IMR-90 (cell line): ENCODE results near the gene TRIO. TPM values are rescaled to one million over a fixed set of nuclear protein-coding genes. Genes with fewer than 3 reads are reported as not detected.

Experiments used
- ATAC-seq: fragments of 200-7000 bp; cut with Tn5 transposase; 2 replicates; pipeline ENCODE4 v1.9.1; 2020; ENCODE audit warnings: low read depth, mild to moderate bottlenecking, moderate library complexity
- BruUV-seq: library from RNA; stranded (reverse); fragments of 400-500 nt; replicated peaks from 2 replicates; lab custom pipeline; 2021; lab: Mats Ljungman, UMichigan
- CTCF ChIA-PET: fragments of 300-600 bp; formaldehyde crosslinking; extraction: SDS; loops from one replicate; lab custom pipeline; 2021; ENCODE audit warnings: antibody characterized with exemption; lab: Yijun Ruan, JAX
- POLR2A ChIA-PET: fragments of 300-600 bp; sonication (Branson Sonifier 250); formaldehyde crosslinking; loops from one replicate; lab custom pipeline; 2022; ENCODE audit warnings: antibody characterized with exemption; ENCODE audit not compliant: unreplicated experiment; lab: Charles Lee
- DNase-seq: peaks from one replicate; pipeline ENCODE4 v3.0.0; 2013
- H2AFZ ChIP-seq: replicated peaks from 2 replicates; pipeline ENCODE3; 2013; ENCODE audit warnings: low read length, mild to moderate bottlenecking; ENCODE audit not compliant: poor library complexity
- H2AK5ac ChIP-seq: 2 replicates; pipeline ENCODE4 v1.6.1; 2013; ENCODE audit warnings: low read depth, low read length, inconsistent platforms
- H2AK9ac ChIP-seq: replicated peaks from 2 replicates; pipeline ENCODE3; 2013; ENCODE audit warnings: mild to moderate bottlenecking, low read depth, low read length, moderate library complexity; ENCODE audit not compliant: poor library complexity
- H2BK120ac ChIP-seq: 2 replicates; pipeline ENCODE4 v1.6.1; 2013; ENCODE audit warnings: low read depth, low read length, inconsistent platforms
- H2BK15ac ChIP-seq: 3 replicates; pipeline ENCODE4 v1.6.1; 2013; ENCODE audit warnings: low read depth, low read length, inconsistent platforms
- H2BK20ac ChIP-seq: 2 replicates; pipeline ENCODE4 v1.6.1; 2013; ENCODE audit warnings: low read depth, mild to moderate bottlenecking, inconsistent platforms, low read length, moderate library complexity
- H2BK5ac ChIP-seq: 2 replicates; pipeline ENCODE4 v1.6.1; 2013; ENCODE audit warnings: mild to moderate bottlenecking, low read depth, low read length, inconsistent platforms; ENCODE audit not compliant: poor library complexity, severe bottlenecking
- H3K14ac ChIP-seq: replicated peaks from 2 replicates; pipeline ENCODE4 v1.6.1; 2013; ENCODE audit warnings: low read depth, low read length, inconsistent platforms
- H3K18ac ChIP-seq: 2 replicates; pipeline ENCODE4 v1.6.1; 2013; ENCODE audit warnings: low read depth, low read length, control low read depth
- H3K23ac ChIP-seq: 2 replicates; pipeline ENCODE4 v1.6.1; 2013; ENCODE audit warnings: low read depth, low read length, inconsistent platforms
- H3K27ac ChIP-seq: 2 replicates; pipeline ENCODE4 v1.5.1; 2013; ENCODE audit warnings: mild to moderate bottlenecking, control low read depth, low read length; ENCODE audit not compliant: insufficient read depth
- H3K27me3 ChIP-seq: 2 replicates; pipeline ENCODE4 v1.6.1; 2013; ENCODE audit warnings: low read length; ENCODE audit not compliant: control insufficient read depth, insufficient read depth
- H3K36me3 ChIP-seq: 2 replicates; pipeline ENCODE4 v1.6.1; 2013; ENCODE audit warnings: low read length, mixed read lengths; ENCODE audit not compliant: control insufficient read depth, insufficient read depth
- H3K4ac ChIP-seq: 2 replicates; pipeline ENCODE4 v1.6.1; 2013; ENCODE audit warnings: low read depth, low read length, inconsistent platforms
- H3K4me1 ChIP-seq: 2 replicates; pipeline ENCODE4 v1.6.1; 2013; ENCODE audit warnings: low read length, mixed read lengths; ENCODE audit not compliant: control insufficient read depth, insufficient read depth
- H3K4me2 ChIP-seq: 2 replicates; pipeline ENCODE4 v1.6.1; 2013; ENCODE audit warnings: low read depth, mild to moderate bottlenecking, control low read depth, low read length, moderate library complexity
- H3K4me3 ChIP-seq: 2 replicates; pipeline ENCODE4 v1.5.1; 2013; ENCODE audit warnings: low read depth, mild to moderate bottlenecking, control low read depth, low read length, moderate library complexity; ENCODE audit not compliant: insufficient read depth
- H3K56ac ChIP-seq: 2 replicates; pipeline ENCODE4 v1.6.1; 2013; ENCODE audit warnings: low read length, inconsistent platforms; ENCODE audit not compliant: insufficient read depth; ENCODE audit errors: extremely low read depth
- H3K79me1 ChIP-seq, 2 experiments: 2 replicates each; pipeline ENCODE4 v1.6.1; 2013; ENCODE audit warnings: low read length in 2 of 2, inconsistent platforms in 1 of 2, low read depth in 1 of 2
- H3K9ac ChIP-seq: 2 replicates; pipeline ENCODE4 v1.6.1; 2013; ENCODE audit warnings: low read depth, low read length, control low read depth
- H3K9me1 ChIP-seq: 2 replicates; pipeline ENCODE4 v1.6.1; 2013; ENCODE audit warnings: low read length, inconsistent platforms; ENCODE audit not compliant: insufficient read depth
- H3K9me3 ChIP-seq: 2 replicates; pipeline ENCODE4 v1.6.1; 2013; ENCODE audit warnings: low read length; ENCODE audit not compliant: control insufficient read depth, insufficient read depth
- H4K20me1 ChIP-seq: 2 replicates; pipeline ENCODE4 v1.6.1; 2013; ENCODE audit warnings: low read length, inconsistent platforms; ENCODE audit not compliant: insufficient read depth
- H4K5ac ChIP-seq: 2 replicates; pipeline ENCODE4 v1.6.1; 2013; ENCODE audit warnings: mild to moderate bottlenecking, low read depth, low read length, control low read depth
- H4K8ac ChIP-seq, 2 experiments: 2 replicates each; pipeline ENCODE4 v1.6.1; 2013; ENCODE audit warnings: low read depth in 2 of 2, low read length in 2 of 2, control low read depth in 1 of 2, inconsistent platforms in 1 of 2
- H4K91ac ChIP-seq: 2 replicates; pipeline ENCODE4 v1.6.1; 2013; ENCODE audit warnings: low read depth, low read length, inconsistent platforms; ENCODE audit not compliant: insufficient read depth
- CEBPB ChIP-seq: IDR thresholded peaks from 2 replicates; pipeline ENCODE4 v1.6.1; 2012; ENCODE audit warnings: low read depth, low read length, improper control_type of control experiment
- CHD1 ChIP-seq: IDR thresholded peaks from 2 replicates; pipeline ENCODE4 v1.6.1; 2012; ENCODE audit warnings: low read depth, low read length, improper control_type of control experiment
- ELK1 ChIP-seq: fragments of 150-350 bp; IDR thresholded peaks from 2 replicates; pipeline ENCODE4 v1.6.1; 2016; ENCODE audit warnings: low read depth, mild to moderate bottlenecking, low read length, moderate library complexity, borderline replicate concordance
- FOS ChIP-seq: fragments of 150-350 bp; IDR thresholded peaks from 2 replicates; pipeline ENCODE4 v1.6.1; 2016; ENCODE audit warnings: low read depth, low read length
- MAZ ChIP-seq: IDR thresholded peaks from 2 replicates; pipeline ENCODE4 v1.6.1; 2012; ENCODE audit warnings: low read depth, mild to moderate bottlenecking, low read length, improper control_type of control experiment, moderate library complexity, borderline replicate concordance
- MXI1 ChIP-seq: IDR thresholded peaks from 2 replicates; pipeline ENCODE4 v1.6.1; 2012; ENCODE audit warnings: low read depth, mild to moderate bottlenecking, low read length, moderate library complexity, borderline replicate concordance
- SMC3 ChIP-seq: fragments of 150-350 bp; IDR thresholded peaks from 2 replicates; pipeline ENCODE4 v1.6.1; 2016; ENCODE audit warnings: low read depth, mild to moderate bottlenecking, antibody characterized with exemption, low read length, moderate library complexity
- WGBS, 2 experiments: methylation state at CpG; one replicate each; pipeline versions ENCODE4 v1.1.5 to v1.1.7; 2013; ENCODE audit warnings: missing lambda C conversion rate in 2 of 2; ENCODE audit not compliant: insufficient read length in 1 of 2; ENCODE audit errors: extremely low coverage in 2 of 2; 5-methylcytosine and 5-hydroxymethylcytosine counted together
- dilution Hi-C: fragments of 300-500 bp; cut with HindIII; formaldehyde crosslinking; loops from one replicate; pipeline ENCODE4 v1.14.3; 2018; ENCODE audit warnings: low sequenced_read_pairs; ENCODE audit not compliant: unreplicated experiment
- in situ Hi-C: fragments of 300-500 bp; cut with MboI; formaldehyde crosslinking; loops from 3 replicates; pipeline ENCODE4 v1.14.3; 2019; ENCODE audit warnings: low sequenced_read_pairs, inconsistent platforms, mixed read lengths
- intact Hi-C: fragments of 100-400 bp; cut with micrococcal nuclease; formaldehyde crosslinking; loops from 2 replicates; pipeline ENCODE4 v1.10.0; 2022
- polyA plus RNA-seq, 3 experiments: library from polyadenylated mRNA; depleted of rRNA; stranded (reverse); fragments of >200 nt; gene quantifications; 2 replicates each; pipeline ENCODE4 v1.2.3, GENCODE V29; 2012; ENCODE audit warnings: low replicate concordance in 1 of 3
- total RNA-seq: library from RNA; depleted of rRNA; stranded (reverse); fragments of >200 nt; gene quantifications from 2 replicates; pipeline ENCODE4 v1.2.3, GENCODE V29; 2012

The TRIO gene
- total and polyA plus RNA-seq, 2 of the 4 experiments (the other 2 are of a cell fraction): 206 to 522 TPM

GRCh38 chr5:14383923-14384322 lies 240.8 kb downstream of the TRIO start:
- POLR2A ChIA-PET: no interaction called here
- CTCF ChIA-PET: no interaction called here

More at GRCh38 chr5:14383923-14384322, 240.8 kb downstream of the TRIO start:
- no TSS peak for BruUV-seq
- Histone ChIP-seq H2BK20ac (no peak overlapping the region), H2AFZ (no peak overlapping the region), H4K5ac (no peak overlapping the region), H3K9me1 (peaks cover 14% of the 10 kb centered on the region), H3K4ac (no peak overlapping the region), H3K9ac (no peak overlapping the region), H4K91ac (no peak overlapping the region), H3K23ac (no peak overlapping the region), H3K27me3 (no peaks in the 10 kb centered on the region), H2AK9ac (no peak overlapping the region), H3K4me1 (peaks cover 21% of the 10 kb centered on the region), H4K8ac (no peak overlapping the region), H3K4me2 (no peak overlapping the region), H2BK15ac (no peak overlapping the region), H2BK120ac (no peak overlapping the region), H3K27ac (no peak overlapping the region), H2BK5ac (no peak overlapping the region), H4K20me1 (peaks cover 78% of the 10 kb centered on the region), H3K56ac (no peak overlapping the region), H3K4me3 (no peak overlapping the region), H3K18ac (no peak overlapping the region), H2AK5ac (no peak overlapping the region), H3K36me3 (peaks cover 73% of the 10 kb centered on the region), H3K79me1 (peaks cover 56 to 79% of the 10 kb centered on the region in 2 experiments), H3K14ac (no peak overlapping the region), H3K9me3 (no peaks in the 10 kb centered on the region)
- DNase-seq: no peak
- intact Hi-C loops: no loop called here
- no CpG with 5 or more reads among the region's 11 CpGs for WGBS, 2 experiments
- in situ Hi-C loops: no loop called here
- dilution Hi-C loops: no loop called here
- no peak for ATAC-seq
- TF ChIP-seq CEBPB: no peak
- TF ChIP-seq FOS: no peak
- no peak for TF ChIP-seq ELK1
- TF ChIP-seq MXI1: no peak
- no peak for TF ChIP-seq MAZ
- TF ChIP-seq SMC3: no peak
- no peak for TF ChIP-seq CHD1
